PC-3 (cell line): ENCODE measurements around the gene TMEM106B.

Experiments used
- EZH2 ChIP-seq: fragments of 300-600 bp; sonication (generic); IDR thresholded peaks from one replicate; pipeline ENCODE4 v1.6.1; 2017; ENCODE audit warnings: antibody characterized with exemption, mild to moderate bottlenecking, low read length; ENCODE audit not compliant: unreplicated experiment
- EZH2phosphoT487 ChIP-seq: fragments of 300-600 bp; sonication (generic); IDR thresholded peaks from 2 replicates; pipeline ENCODE4 v1.6.1; 2018; ENCODE audit warnings: mild to moderate bottlenecking, antibody characterized with exemption, low read length, borderline replicate concordance
- TF ChIP-seq, protein P1 (sequence below): fragments of 300-600 bp; sonication (generic); conservative IDR thresholded peaks from 2 replicates; pipeline ENCODE4 v1.5.1; 2017; ENCODE audit warnings: antibody characterized with exemption, low read depth, mild to moderate bottlenecking, low read length

DNA sequence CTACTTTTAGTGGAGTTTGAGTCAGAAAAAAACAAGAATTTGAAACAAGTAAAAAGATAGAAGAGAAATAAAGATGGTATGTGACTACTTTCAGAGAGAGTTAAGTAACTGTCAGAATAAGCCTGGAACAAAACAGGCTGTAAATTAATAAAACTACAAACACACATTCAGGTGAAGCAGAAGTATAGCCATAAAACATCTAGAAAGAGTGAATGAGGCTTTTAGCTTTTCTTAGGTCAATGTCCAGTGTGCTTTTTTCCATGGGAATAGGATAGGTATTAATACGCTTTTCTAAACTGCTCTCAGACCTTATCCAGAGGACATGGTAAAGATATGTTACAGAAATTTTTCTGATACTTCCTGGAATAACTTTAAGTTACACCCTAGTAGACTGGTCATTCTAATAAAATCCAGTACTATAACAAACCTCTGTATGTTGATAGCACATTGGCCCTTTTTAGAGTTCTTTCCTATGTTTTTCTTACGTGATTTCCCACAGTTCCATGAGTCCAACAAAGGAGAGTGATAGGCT, 23.3 kb downstream of the TMEM106B start:
- TF ChIP-seq, protein P1, sequence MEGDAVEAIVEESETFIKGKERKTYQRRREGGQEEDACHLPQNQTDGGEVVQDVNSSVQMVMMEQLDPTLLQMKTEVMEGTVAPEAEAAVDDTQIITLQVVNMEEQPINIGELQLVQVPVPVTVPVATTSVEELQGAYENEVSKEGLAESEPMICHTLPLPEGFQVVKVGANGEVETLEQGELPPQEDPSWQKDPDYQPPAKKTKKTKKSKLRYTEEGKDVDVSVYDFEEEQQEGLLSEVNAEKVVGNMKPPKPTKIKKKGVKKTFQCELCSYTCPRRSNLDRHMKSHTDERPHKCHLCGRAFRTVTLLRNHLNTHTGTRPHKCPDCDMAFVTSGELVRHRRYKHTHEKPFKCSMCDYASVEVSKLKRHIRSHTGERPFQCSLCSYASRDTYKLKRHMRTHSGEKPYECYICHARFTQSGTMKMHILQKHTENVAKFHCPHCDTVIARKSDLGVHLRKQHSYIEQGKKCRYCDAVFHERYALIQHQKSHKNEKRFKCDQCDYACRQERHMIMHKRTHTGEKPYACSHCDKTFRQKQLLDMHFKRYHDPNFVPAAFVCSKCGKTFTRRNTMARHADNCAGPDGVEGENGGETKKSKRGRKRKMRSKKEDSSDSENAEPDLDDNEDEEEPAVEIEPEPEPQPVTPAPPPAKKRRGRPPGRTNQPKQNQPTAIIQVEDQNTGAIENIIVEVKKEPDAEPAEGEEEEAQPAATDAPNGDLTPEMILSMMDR = no peak
- no peak for TF ChIP-seq EZH2
- TF ChIP-seq EZH2phosphoT487 = no peak
